Upper lobe of left lung (tissue), 6 donors: ENCODE results near the gene PAPSS2. TPM values are rescaled to one million over a fixed set of nuclear protein-coding genes. Genes with fewer than 3 reads are reported as not detected.

Experiments
- ATAC-seq, 2 donors: fragments of 200-7000 bp; cut with Tn5 transposase; one replicate each; pipeline ENCODE4 v1.9.1; 2022; ENCODE audit warnings: mild to moderate bottlenecking in 2 of 2, moderate library complexity in 2 of 2; ENCODE audit not compliant: low FRiP score in 2 of 2
- DNase-seq, 2 donors: peaks; one replicate each; pipeline ENCODE4 v3.0.0-alpha.2; 2019 to 2020
- H3K27ac ChIP-seq, 4 donors: fragments of 200-600 bp; sonication (generic); one replicate each; pipeline ENCODE4 v1.5.1; 2016 to 2019
- H3K27me3 ChIP-seq, 4 donors: fragments of 200-600 bp; sonication (generic); one replicate each; pipeline ENCODE4 v1.5.1; 2017 to 2019
- H3K36me3 ChIP-seq, 4 donors: fragments of 200-600 bp; sonication (generic); one replicate each; pipeline ENCODE4 v1.5.1; 2016 to 2019
- H3K4me1 ChIP-seq, 4 donors: fragments of 200-600 bp; sonication (generic); one replicate each; pipeline ENCODE4 v1.5.1; 2018 to 2019
- H3K4me3 ChIP-seq, 4 donors: fragments of 200-600 bp; sonication (generic); one replicate each; pipeline ENCODE4 v1.5.1; 2017 to 2019; ENCODE audit warnings: mild to moderate bottlenecking in 2 of 4, moderate library complexity in 1 of 4
- H3K9me3 ChIP-seq, 4 donors: fragments of 200-600 bp; sonication (generic); one replicate each; pipeline ENCODE4 v1.5.1; 2018 to 2019
- CTCF ChIP-seq, 6 experiments: fragments of 450-650 bp in 4 of 6; fragments of 200-600 bp in 2 of 6; sonication (generic) in 2 of 6; IDR thresholded peaks; one replicate each; pipeline ENCODE4 v1.5.1; 2016 to 2019; ENCODE audit warnings: antibody characterized with exemption in 6 of 6
- EP300 ChIP-seq, 4 donors: sonication (generic); formaldehyde crosslinking; IDR thresholded peaks; one replicate each; pipeline ENCODE4 v1.5.1; 2017; ENCODE audit warnings: antibody characterized with exemption in 4 of 4, control low read depth in 2 of 4
- POLR2A ChIP-seq, 4 donors: fragments of 450-650 bp; IDR thresholded peaks; one replicate each; pipeline ENCODE4 v1.5.1; 2016 to 2017; ENCODE audit warnings: antibody characterized with exemption in 4 of 4, mild to moderate bottlenecking in 2 of 4
- POLR2AphosphoS5 ChIP-seq, 2 donors: sonication (generic); formaldehyde crosslinking; IDR thresholded peaks; one replicate each; pipeline ENCODE4 v1.5.1; 2017; ENCODE audit warnings: antibody characterized with exemption in 2 of 2
- WGBS, 2 donors: methylation state at CpG; one replicate each; pipeline ENCODE4 v1.1.5; 2017 to 2018; 5-methylcytosine and 5-hydroxymethylcytosine counted together
- total RNA-seq, 6 donors: library from RNA; depleted of rRNA in 4 of 6; stranded (reverse); fragments of >200 nt in 4 of 6; gene quantifications; one replicate each; pipeline versions ENCODE4 v1.1.0 to v1.2.1, GENCODE V29; 2016 to 2021
- donor health status: DM: no; HTN: no; CAD: no; lungs with moderate emphysema.
- donor health status: DM: no; HTN: yes; CAD: no; lungs with severe emphysema.

Gene PAPSS2
- total RNA-seq, 6 donors from 2014 or later, result 48.2 to 217 (median 159) TPM

DNA sequence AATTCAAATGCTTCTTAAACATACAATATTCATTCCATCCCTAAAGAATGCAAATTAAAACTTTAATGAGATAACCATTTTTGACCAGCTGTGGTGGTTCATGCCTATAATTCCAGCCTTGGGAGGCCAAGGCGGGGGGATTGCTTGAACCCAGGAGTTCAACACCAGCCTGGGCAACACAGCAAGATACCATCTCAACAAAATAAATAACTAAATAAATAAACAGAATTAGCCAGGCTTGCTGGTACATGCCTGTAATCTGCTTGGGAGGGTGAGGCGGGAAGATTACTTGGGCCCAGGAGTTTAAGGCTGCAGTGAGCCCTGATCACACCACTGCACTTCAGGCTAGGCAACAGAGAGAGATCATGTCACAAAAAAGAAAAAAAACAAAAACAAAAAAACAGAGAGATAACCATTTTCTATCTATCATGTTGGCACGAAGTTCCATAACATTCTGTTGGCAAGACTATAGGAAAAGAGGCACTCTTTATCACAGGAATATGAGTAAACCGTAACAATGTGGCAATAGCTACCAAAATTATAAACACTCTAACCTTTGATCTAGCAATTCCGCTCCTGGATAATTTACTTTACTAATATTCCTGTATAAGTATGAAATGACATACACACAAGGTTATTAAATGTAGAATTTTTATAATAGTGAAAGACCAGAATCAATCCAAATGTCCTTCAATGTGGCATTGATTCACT is 106.1 kb downstream of the PAPSS2 start:
- WGBS, 2 donors, result 89 to 93% methylated on average over 5 of the region's 5 CpGs
- no peaks in the 10 kb centered on the region for H3K4me1 ChIP-seq
- TF ChIP-seq POLR2AphosphoS5 (IDR thresholded peaks at IDR 0.05), result no peak
- no peak for TF ChIP-seq POLR2A (IDR thresholded peaks at IDR 0.05)
- no peak for TF ChIP-seq CTCF (IDR thresholded peaks at IDR 0.05)
- TF ChIP-seq EP300 (IDR thresholded peaks at IDR 0.05), result no peak
- H3K27me3 ChIP-seq, result no peaks in the 10 kb centered on the region
- no peaks in the 10 kb centered on the region for H3K9me3 ChIP-seq
- DNase-seq (no peak), ATAC-seq (no peak)
- no peak overlapping the region for H3K4me3 ChIP-seq
- H3K36me3 ChIP-seq, result peaks cover 0 to 51% (median 1%) of the 10 kb centered on the region in 4 donors
- no peak overlapping the region for H3K27ac ChIP-seq

GRCh38 chr10:87767253-87767652 is 107.6 kb downstream of the PAPSS2 start:
- H3K27ac ChIP-seq, result no peak overlapping the region
- H3K36me3 ChIP-seq, result peaks cover 0 to 54% (median 1%) of the 10 kb centered on the region in 4 donors
- no peaks in the 10 kb centered on the region for H3K4me1 ChIP-seq
- TF ChIP-seq POLR2AphosphoS5 (IDR thresholded peaks at IDR 0.05), result no peak
- TF ChIP-seq POLR2A (IDR thresholded peaks at IDR 0.05), result no peak
- TF ChIP-seq CTCF (IDR thresholded peaks at IDR 0.05), result no peak
- no peak for TF ChIP-seq EP300 (IDR thresholded peaks at IDR 0.05)
- WGBS, 2 donors, result 92 to 93% methylated on average over 5 of the region's 5 CpGs
- H3K27me3 ChIP-seq, result no peaks in the 10 kb centered on the region
- H3K4me3 ChIP-seq, result no peak overlapping the region
- no peaks in the 10 kb centered on the region for H3K9me3 ChIP-seq
- no peak for ATAC-seq
- DNase-seq, result no peak

DNA sequence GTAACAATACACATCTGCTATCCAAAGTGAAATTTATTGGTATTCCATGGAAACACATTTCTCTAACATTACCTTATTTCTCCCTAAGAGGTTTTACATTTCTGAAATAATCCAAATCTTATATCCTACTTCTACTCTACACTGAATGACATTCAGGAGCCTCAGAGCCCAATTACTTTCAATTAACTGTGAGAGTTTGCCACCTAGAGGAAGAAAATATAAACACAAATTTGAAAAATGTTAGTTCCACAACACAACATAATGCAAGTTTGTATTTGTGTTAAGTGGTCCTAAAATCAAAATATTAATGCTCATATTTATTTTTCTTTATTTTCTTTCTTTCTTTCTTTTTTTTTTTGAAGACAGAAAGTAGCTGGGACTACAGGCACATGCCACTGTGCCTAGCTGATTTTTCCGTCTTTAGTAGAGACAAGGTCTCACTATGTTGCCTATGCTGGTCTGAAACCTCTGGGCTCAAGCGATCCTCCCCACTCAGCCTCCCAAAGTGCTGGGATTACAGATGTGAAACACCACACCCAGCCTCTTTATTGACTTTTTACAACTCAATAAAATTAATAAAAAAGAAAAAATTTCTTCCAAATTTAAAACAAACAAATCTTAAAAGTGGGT is 112.3 kb downstream of the PAPSS2 start:
- DNase-seq, result no peak
- ATAC-seq, result no peak
- no peaks in the 10 kb centered on the region for H3K27me3 ChIP-seq
- WGBS, 2 donors, result 85 to 91% methylated on average over 2 of the region's 2 CpGs
- H3K27ac ChIP-seq, result no peak overlapping the region
- H3K4me3 ChIP-seq, result no peak overlapping the region
- peaks cover 0 to 5% (median 2%) of the 10 kb centered on the region in 4 donors for H3K4me1 ChIP-seq
- TF ChIP-seq POLR2AphosphoS5 (IDR thresholded peaks at IDR 0.05), result no peak
- peak; percentile 31 to 59 (median 48) for TF ChIP-seq CTCF (IDR thresholded peaks at IDR 0.05)
- no peak for TF ChIP-seq EP300 (IDR thresholded peaks at IDR 0.05)
- no peaks in the 10 kb centered on the region for H3K9me3 ChIP-seq
- peaks cover 0 to 52% (median 5%) of the 10 kb centered on the region in 4 donors for H3K36me3 ChIP-seq

DNA sequence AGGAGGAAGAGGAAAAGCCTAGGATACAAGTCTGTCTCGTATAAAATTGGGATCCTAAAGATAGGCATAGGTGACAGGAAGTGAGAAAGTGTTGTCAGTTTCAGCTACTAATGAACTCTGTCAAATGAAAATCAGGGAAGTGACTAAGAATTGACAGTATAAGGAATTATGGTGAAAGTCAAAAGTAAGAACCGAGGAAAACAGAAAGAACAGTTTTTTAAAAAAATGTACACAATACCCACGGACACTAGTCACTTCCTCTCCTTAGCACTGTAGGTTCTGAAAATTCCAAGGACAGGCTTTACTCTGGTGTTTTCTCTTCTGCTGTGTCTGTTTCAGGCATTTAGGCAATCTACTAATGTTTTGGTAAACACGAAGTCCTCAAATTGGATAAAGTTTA is 116.1 kb downstream of the PAPSS2 start:
- H3K27ac ChIP-seq, result peak overlapping the region in 3 of 4 donors; percentile 24 to 36 (median 32)
- WGBS, 2 donors, result 47% methylated on average over 4 of the region's 4 CpGs
- H3K4me3 ChIP-seq, result no peak overlapping the region

More for the DNA sequence above, 116.1 kb downstream of the PAPSS2 start:
- Histone ChIP-seq H3K27me3 (no peaks in the 10 kb centered on the region), H3K9me3 (no peaks in the 10 kb centered on the region), H3K4me1 (peaks cover 0 to 5% (median 2%) of the 10 kb centered on the region in 4 donors), H3K36me3 (peaks cover 0 to 39% (median 4%) of the 10 kb centered on the region in 4 donors)
- ATAC-seq (no peak), DNase-seq (no peak)
- TF ChIP-seq CTCF (IDR thresholded peaks at IDR 0.05) (no peak), POLR2A (IDR thresholded peaks at IDR 0.05) (no peak), EP300 (IDR thresholded peaks at IDR 0.05) (no peak), POLR2AphosphoS5 (IDR thresholded peaks at IDR 0.05) (no peak)
